OCI-LY7 (cell line): Measurements from ENCODE around the gene TEX14. TPM values are rescaled to one million over a fixed set of nuclear protein-coding genes. Genes with fewer than 3 reads are reported as not detected.

Experiments used
- BruUV-seq: library from RNA; stranded (reverse); fragments of 400-500 nt; replicated peaks from 2 replicates; lab custom pipeline; 2021; lab: Mats Ljungman, UMichigan
- CTCF ChIA-PET: fragments of 300-600 bp; sonication (Branson Sonifier 250); formaldehyde crosslinking; loops from one replicate; lab custom pipeline; 2022; ENCODE audit warnings: antibody characterized with exemption; ENCODE audit not compliant: unreplicated experiment; lab: Charles Lee
- POLR2A ChIA-PET: fragments of 300-600 bp; sonication (Branson Sonifier 250); formaldehyde crosslinking; loops from one replicate; lab custom pipeline; 2022; ENCODE audit warnings: antibody characterized with exemption; lab: Charles Lee
- DNase-seq: peaks from one replicate; pipeline ENCODE4 v3.0.0-alpha.2; 2015; ENCODE audit warnings: low spot score
- H2AFZ ChIP-seq: fragments of 200-600 bp; sonication (generic), shearing (Covaris generic); 2 replicates; pipeline ENCODE4 v1.6.1; 2014; ENCODE audit warnings: mild to moderate bottlenecking, antibody characterized with exemption, low read length, moderate library complexity
- H3K27ac ChIP-seq: fragments of 200-600 bp; sonication (generic); 2 replicates; pipeline ENCODE4 v1.5.1; 2014; ENCODE audit warnings: mixed run types, low read depth, mild to moderate bottlenecking, moderate library complexity, low read length, inconsistent platforms; ENCODE audit not compliant: poor library complexity, severe bottlenecking
- H3K36me3 ChIP-seq: fragments of 200-600 bp; sonication (generic); 2 replicates; pipeline ENCODE4 v1.6.1; 2014; ENCODE audit warnings: mild to moderate bottlenecking, antibody characterized with exemption, low read length, moderate library complexity, mixed read lengths; ENCODE audit not compliant: insufficient read depth
- H3K4me1 ChIP-seq: fragments of 200-600 bp; sonication (generic); 2 replicates; pipeline ENCODE4 v1.5.1; 2014; ENCODE audit warnings: mild to moderate bottlenecking, low read length; ENCODE audit not compliant: insufficient read depth, poor library complexity, severe bottlenecking
- H3K4me2 ChIP-seq: fragments of 200-600 bp; sonication (generic); 2 replicates; pipeline ENCODE4 v1.6.1; 2014; ENCODE audit warnings: mild to moderate bottlenecking, low read length
- H3K4me3 ChIP-seq: fragments of 200-600 bp; sonication (generic); 2 replicates; pipeline ENCODE4 v1.5.1; 2014; ENCODE audit warnings: mild to moderate bottlenecking, low read depth, low read length; ENCODE audit not compliant: poor library complexity, severe bottlenecking
- H3K79me2 ChIP-seq: fragments of 200-600 bp; sonication (generic); 2 replicates; pipeline ENCODE4 v1.6.1; 2016; ENCODE audit warnings: low read depth, mild to moderate bottlenecking, low read length, moderate library complexity, mixed read lengths; ENCODE audit not compliant: insufficient read depth
- H3K9me2 ChIP-seq: fragments of 200-600 bp; sonication (generic); 2 replicates; pipeline ENCODE4 v1.6.1; 2016; ENCODE audit warnings: mild to moderate bottlenecking, low read length, mixed read lengths; ENCODE audit not compliant: insufficient read depth
- H3K9me3 ChIP-seq: fragments of 200-600 bp; sonication (generic); 2 replicates; pipeline ENCODE4 v1.6.1; 2014; ENCODE audit warnings: mild to moderate bottlenecking, mixed run types, low read length, mixed read lengths
- H4K20me1 ChIP-seq: fragments of 200-600 bp; sonication (generic); 2 replicates; pipeline ENCODE4 v1.6.1; 2014; ENCODE audit warnings: mild to moderate bottlenecking, antibody characterized with exemption, low read length, moderate library complexity, mixed read lengths; ENCODE audit not compliant: insufficient read depth
- EZH2phosphoT487 ChIP-seq: fragments of 200-600 bp; sonication (generic); IDR thresholded peaks from 2 replicates; pipeline ENCODE4 v1.6.1; 2018; ENCODE audit warnings: low read depth, borderline replicate concordance, mild to moderate bottlenecking, mixed run types, antibody characterized with exemption, low read length, moderate library complexity, mixed read lengths
- intact Hi-C: fragments of 100-400 bp; cut with micrococcal nuclease; formaldehyde crosslinking; loops from one replicate; pipeline ENCODE4 v1.10.0; 2022; ENCODE audit not compliant: unreplicated experiment
- total RNA-seq, 2 experiments: library from RNA; depleted of rRNA in 1 of 2; stranded (reverse); fragments of >200 nt in 1 of 2; shearing (Covaris generic) in 1 of 2; gene quantifications; 2 replicates each; pipeline ENCODE4 v1.2.3, GENCODE V29; 2014 to 2022
- TF ChIP-seq, protein P1 (sequence below): fragments of 200-600 bp; sonication (generic); conservative IDR thresholded peaks from 2 replicates; pipeline ENCODE4 v1.5.1; 2014; ENCODE audit warnings: mild to moderate bottlenecking, antibody characterized with exemption, low read length, moderate library complexity, mixed read lengths

Gene TEX14
- total RNA-seq, 2 experiments from 2014 or later = 0.69 to 2.3 TPM

GRCh38 chr17:58703916-58704286 lies 12.1 kb upstream of the TEX14 start:
- peaks cover 83% of the 10 kb centered on the region for H3K36me3 ChIP-seq
- ChIA-PET POLR2A (interaction anchor here (0.6 to 0.7 kb wide), 3 partner anchors 177 to 856 kb away, joined by 3 to 5 read pairs (median 3); no protein-coding TSS in a partner anchor), CTCF (no interaction called here)
- no peaks in the 10 kb centered on the region for H4K20me1 ChIP-seq
- no TSS peak for BruUV-seq
- H3K9me2 ChIP-seq = no peaks in the 10 kb centered on the region
- DNase-seq = no peak
- no peak overlapping the region for H3K27ac ChIP-seq
- no peak overlapping the region for H2AFZ ChIP-seq
- no peak overlapping the region for H3K4me2 ChIP-seq
- H3K79me2 ChIP-seq = no peaks in the 10 kb centered on the region
- no peak for TF ChIP-seq EZH2phosphoT487
- TF ChIP-seq, protein P1, sequence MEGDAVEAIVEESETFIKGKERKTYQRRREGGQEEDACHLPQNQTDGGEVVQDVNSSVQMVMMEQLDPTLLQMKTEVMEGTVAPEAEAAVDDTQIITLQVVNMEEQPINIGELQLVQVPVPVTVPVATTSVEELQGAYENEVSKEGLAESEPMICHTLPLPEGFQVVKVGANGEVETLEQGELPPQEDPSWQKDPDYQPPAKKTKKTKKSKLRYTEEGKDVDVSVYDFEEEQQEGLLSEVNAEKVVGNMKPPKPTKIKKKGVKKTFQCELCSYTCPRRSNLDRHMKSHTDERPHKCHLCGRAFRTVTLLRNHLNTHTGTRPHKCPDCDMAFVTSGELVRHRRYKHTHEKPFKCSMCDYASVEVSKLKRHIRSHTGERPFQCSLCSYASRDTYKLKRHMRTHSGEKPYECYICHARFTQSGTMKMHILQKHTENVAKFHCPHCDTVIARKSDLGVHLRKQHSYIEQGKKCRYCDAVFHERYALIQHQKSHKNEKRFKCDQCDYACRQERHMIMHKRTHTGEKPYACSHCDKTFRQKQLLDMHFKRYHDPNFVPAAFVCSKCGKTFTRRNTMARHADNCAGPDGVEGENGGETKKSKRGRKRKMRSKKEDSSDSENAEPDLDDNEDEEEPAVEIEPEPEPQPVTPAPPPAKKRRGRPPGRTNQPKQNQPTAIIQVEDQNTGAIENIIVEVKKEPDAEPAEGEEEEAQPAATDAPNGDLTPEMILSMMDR = no peak
- H3K4me3 ChIP-seq = no peak overlapping the region
- no peaks in the 10 kb centered on the region for H3K9me3 ChIP-seq
- intact Hi-C loops = no loop called here
- H3K4me1 ChIP-seq = no peaks in the 10 kb centered on the region

DNA sequence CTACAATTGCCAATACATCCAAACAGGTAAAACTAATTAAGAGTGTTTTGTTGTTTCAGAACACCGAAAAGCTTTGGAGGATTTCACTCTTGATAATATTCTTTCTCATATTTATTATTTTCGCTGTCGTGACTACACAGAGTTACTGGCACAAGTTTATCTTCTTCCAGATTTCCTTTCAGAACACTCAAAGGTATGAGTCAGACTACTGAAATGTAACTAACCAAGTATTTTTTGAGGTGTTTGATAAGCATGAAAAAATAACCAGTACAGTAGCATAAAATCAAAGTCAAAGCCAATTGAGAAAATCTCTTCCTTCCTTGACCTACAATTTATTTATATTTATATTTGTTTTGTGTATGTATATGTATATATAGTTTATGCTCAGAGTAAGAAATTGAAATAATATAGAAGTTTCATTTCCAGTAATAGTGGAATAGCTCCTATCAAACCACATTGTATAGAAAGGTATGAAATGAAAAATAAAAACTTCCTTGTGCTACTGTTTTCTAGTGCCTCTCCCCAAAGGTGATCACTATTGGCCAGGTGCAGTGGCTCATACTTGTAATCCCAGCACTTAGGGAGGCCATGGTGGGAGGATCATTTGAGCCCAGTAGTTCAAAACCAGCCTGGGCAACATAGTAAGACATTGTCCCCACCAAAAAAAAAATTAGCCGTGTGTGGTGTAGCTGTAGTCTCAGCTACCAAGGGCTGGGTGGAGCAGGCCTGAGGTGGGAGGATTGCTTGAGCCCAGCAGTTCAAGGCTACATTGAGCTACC lies 11.5 kb upstream of the TEX14 start:
- no peaks in the 10 kb centered on the region for H3K9me3 ChIP-seq
- H3K4me2 ChIP-seq = no peak overlapping the region
- no peaks in the 10 kb centered on the region for H3K9me2 ChIP-seq
- no peaks in the 10 kb centered on the region for H3K79me2 ChIP-seq
- no peak overlapping the region for H3K4me3 ChIP-seq
- DNase-seq = no peak
- TSS peak; percentile 18 for BruUV-seq
- H3K36me3 ChIP-seq = peaks cover 84% of the 10 kb centered on the region
- intact Hi-C loops = no loop called here
- H4K20me1 ChIP-seq = no peaks in the 10 kb centered on the region
- ChIA-PET POLR2A (interaction anchor here (0.6 to 0.7 kb wide), 3 partner anchors 176 to 856 kb away, joined by 3 to 5 read pairs (median 3); no protein-coding TSS in a partner anchor), CTCF (no interaction called here)
- no peak overlapping the region for H3K27ac ChIP-seq
- H3K4me1 ChIP-seq = no peaks in the 10 kb centered on the region
- no peak for TF ChIP-seq EZH2phosphoT487
- TF ChIP-seq, protein P1 = no peak
- no peak overlapping the region for H2AFZ ChIP-seq

DNA sequence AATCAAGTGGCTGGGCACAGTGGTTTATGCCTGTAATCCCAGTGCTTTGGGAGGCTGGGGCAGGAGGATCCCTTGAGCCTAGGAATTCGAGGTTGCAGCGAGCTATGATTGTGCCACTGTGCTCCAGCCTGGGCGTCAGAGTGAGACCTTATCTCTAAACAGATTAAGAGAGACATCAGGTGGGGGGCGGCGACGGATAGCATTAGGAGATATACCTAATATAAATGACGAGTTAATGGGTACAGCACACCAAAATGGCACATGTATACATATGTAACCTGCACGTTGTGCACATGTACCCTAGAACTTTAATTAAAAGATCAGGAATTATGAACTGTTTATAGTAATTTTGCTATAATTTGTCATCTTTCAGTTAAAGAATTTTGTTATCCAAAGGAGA lies 10.9 kb upstream of the TEX14 start:
- H3K4me1 ChIP-seq = no peaks in the 10 kb centered on the region
- H3K79me2 ChIP-seq = no peaks in the 10 kb centered on the region
- no peaks in the 10 kb centered on the region for H3K9me3 ChIP-seq
- ChIA-PET POLR2A (no interaction called here), CTCF (no interaction called here)
- no peak for DNase-seq
- intact Hi-C loops = no loop called here
- TF ChIP-seq EZH2phosphoT487 = no peak
- TF ChIP-seq, protein P1 = no peak
- no peak overlapping the region for H3K27ac ChIP-seq
- peaks cover 79% of the 10 kb centered on the region for H3K36me3 ChIP-seq
- H3K4me2 ChIP-seq = no peak overlapping the region
- H2AFZ ChIP-seq = no peak overlapping the region
- no TSS peak for BruUV-seq
- H3K4me3 ChIP-seq = no peak overlapping the region
- H4K20me1 ChIP-seq = no peaks in the 10 kb centered on the region
- no peaks in the 10 kb centered on the region for H3K9me2 ChIP-seq
